GM19397 (cell line): Measurements from ENCODE around the gene NOLC1.

Source experiments
- ATAC-seq: cut with Tn5 transposase; IDR thresholded peaks from one replicate; pipeline ENCODE4 v1.9.1; 2021; ENCODE audit warnings: mild to moderate bottlenecking, moderate library complexity; ENCODE audit not compliant: unreplicated experiment

NOLC1 gene

DNA sequence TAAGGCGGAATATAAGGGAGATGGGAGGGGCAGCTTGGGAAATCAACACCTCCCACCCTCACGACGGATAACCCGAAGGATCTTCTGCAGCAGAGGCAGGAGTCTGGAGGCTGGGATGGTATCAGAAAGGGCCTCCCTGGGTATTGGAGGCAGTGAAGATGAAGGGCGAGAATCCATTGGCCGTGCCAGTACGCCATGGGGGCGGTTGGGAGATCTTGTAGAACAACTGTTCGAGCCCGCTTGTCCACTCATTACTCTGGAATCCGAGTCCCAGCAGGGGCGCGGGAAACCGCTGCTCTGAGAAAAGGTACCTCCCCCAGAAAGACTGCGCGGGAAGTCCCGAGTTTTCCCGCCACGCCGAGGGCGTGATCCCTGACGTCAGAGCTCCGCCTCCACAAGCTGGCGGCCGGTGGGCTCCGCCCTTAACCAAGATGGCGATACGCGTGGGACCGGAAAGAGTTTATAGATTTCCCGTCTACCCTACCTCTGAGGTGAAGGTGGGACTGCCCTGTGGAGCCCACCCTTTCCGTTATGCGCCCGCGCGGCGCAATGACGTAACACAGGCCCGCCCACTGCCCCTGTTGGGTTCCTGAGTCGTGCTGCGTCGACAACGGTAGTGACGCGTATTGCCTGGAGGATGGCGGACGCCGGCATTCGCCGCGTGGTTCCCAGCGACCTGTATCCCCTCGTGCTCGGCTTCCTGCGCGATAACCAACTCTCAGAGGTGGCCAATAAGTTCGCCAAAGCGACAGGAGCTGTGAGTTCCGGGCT, at the start of gene NOLC1:
Gene NOLC1, plus strand, starts transcription at position 616 of the 771 bp plus-strand sequence. Its CDS starts 22 bp downstream, at position 638.
- ATAC-seq: peak; percentile 95

DNA sequence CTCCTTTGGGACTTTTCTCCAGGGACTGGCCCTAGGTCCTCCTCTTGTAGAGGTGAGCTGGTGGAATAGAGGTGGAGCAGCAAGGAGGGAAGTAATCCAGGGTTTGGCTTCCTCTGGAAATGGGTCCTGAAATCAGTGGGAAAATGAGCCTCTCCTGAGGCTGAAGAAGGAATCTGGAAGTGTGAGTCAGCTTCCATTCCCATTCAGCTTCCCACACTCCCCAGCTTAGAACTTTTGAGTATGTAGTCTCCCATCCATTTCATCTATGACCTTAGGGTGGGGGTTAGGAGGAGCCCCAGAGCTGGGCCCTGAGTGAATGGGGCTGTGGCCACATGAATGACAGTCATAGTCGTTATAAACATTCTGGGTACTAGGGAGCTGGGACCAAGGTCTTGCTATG, 49.8 kb upstream of the NOLC1 start:
- no peak for ATAC-seq

- no peak for ATAC-seq
These were observed 45.2 kb upstream of the NOLC1 start for GRCh38 chr10:102106998-102107397.

DNA sequence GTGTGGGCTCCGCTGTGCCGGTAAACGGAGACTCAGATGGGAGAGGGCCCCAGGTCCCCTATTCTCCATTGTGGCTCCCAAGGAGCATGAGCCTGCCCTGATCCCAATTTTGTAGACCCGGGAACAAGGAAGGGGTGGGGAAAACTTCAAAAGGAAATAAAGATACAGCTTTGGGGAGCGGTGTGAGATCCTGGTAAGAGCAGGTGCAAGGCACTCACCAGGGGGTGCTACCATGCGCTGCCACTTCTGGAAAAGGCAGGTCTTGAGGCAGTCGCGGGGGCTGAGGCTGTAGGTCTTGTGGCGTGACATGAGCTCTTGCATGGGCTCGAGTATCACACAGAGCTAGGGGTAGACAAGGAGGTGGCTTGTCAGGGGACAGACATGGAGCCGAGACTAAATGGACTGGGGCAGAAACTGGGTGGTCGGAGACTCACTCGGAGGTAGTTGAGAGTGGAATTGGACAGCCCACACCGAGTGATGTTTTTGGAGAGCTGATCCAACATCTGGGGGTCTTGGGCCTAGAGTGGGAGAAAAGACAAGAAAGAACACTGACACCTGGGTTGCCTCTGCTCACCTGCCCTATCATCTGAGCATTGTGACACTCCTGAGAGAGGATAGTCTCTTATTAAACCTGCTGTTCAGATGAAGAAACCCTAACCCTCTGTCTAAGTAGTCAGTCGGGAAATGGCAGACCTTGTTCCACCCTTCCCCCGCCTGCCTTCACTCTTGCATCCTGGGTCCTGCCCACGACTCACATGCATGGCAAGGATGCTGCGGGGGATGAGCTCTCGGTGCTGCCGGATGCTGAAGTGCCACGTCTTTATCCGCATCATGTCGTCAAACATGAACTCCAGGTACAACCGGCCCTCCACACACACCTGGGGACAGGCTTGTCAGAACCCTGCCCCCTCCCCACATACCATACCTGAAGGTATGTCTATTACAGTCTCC, 42.7 kb upstream of the NOLC1 start:
- no peak for ATAC-seq

- no peak for ATAC-seq
These were observed 40.9 kb upstream of the NOLC1 start for GRCh38 chr10:102111276-102111675.

- ATAC-seq: no peak
These were observed 39.9 kb upstream of the NOLC1 start for GRCh38 chr10:102112210-102112817.

GRCh38 chr10:102113261-102113955, 38.8 kb upstream of the NOLC1 start:
- no peak for ATAC-seq

DNA sequence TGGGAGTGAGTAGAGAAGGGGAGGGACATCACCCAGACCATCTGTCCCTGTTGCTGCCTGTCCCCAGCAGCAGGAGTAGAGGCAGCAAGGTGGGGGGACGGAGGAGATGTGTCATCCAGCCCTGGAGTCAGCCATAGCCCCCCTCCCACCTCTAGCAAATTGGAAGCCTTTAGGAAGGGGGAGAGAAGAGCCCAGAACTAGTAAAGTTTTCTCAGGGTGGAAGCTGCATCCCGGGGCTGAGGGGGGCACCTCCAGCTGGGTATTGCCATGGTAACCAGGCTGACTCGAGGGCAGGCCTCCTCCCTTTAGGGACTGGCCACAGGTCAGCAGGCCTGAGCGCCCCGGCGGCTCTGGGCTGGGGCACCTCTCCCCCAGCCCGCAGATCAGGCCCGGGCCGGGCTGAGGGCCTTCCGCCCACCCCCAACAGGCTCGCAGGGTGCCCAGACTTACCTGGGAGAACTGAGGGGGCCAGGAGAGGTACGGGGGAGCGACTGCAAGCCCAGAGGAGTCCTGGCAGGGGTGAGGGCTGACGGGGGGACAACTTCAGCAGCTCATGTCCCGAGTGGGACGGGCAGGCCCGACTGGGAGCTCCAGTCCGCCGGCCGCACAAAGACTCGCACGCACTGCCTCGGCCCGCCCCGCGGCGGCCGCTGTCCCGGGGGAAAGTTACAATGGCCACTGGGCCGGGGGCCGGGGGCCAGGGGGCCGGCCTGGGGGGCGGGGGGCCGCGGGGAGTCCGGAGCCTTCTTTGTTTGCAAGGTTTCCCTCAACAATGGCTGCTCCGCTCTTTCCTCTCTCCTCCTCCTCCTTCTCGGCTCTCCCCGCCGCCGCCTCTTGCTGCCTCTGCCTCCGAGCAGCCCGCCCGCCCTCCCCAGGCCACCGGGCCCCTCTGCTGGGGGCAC, 38.0 kb upstream of the NOLC1 start:
- peak; percentile 14 for ATAC-seq

DNA sequence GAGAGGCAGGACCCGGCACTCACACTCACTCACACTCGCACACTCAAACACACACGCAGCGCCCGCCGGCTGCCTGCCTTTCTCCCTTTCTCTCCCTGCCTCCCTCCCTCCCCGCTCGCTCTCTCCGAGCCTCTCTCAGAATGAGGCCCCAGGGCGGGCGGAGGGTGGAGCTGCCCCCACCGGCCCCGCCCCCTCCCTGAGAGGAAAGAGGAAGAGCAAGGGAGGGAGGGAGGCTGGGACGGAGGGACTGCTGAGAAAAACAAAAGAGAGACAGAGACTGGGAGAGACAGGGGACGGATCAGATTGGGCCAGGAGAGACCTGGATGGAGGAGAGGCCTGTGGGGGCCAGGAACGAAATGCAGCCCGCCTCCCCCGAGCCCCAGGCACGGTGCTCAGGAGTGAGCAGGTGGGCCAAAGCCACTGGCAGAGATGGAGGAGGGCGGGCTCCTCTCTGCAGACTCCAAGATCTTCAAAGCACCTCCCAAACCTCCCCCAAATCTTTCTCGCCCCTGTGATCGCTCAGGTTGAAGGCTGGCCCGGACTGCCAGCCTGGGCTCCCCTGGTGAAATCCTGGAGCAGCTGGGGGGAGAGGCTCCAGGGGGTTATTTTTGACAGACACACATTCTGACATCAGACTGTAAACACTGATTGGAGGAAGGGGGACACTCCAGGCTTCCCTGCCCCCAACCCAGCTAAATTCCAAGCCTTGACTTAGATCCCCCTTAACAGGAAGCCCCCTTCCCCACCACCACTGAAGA, 37.1 kb upstream of the NOLC1 start:
- ATAC-seq: peak; percentile 64

GRCh38 chr10:102115775-102116174, 36.4 kb upstream of the NOLC1 start:
- no peak for ATAC-seq

DNA sequence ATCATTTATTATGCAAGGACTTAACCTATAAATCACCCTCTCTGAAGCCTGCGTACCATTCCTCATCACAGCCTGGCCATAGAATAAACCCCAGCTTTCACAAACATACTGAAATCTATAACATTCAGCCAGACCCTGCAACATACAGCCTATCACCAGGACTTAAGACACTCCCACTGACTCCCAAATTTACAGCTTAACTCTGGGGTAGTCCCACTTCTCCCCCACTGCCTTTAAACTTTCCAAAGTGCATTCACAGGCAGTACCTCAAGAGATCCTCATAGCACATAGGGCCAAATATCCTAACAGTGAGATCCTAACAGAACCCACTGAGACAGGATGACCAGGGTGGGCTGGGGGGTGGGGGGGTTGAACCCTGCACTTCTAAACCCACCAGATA, 35.5 kb upstream of the NOLC1 start:
- ATAC-seq: no peak

GRCh38 chr10:102117391-102118159, 34.6 kb upstream of the NOLC1 start:
- no peak for ATAC-seq

DNA sequence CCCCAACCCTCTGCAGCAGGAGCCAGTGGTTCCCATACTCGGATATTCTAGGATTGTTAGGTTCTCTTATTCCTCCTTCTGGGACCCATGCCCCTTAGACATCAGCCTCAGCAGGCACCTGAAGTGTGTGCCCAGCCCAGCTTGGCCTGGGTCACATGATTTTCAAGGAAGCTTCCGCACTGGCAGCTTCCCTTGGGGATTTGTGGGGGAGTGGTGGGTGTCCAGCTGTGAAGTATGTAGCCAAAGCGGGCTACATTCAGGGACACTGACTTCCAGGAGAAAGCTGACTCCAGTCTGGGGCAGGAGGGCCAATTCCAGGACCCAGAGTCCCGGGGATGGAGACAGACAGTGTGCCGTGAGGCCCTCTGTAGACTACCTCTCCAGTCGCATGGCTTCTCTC, 33.3 kb upstream of the NOLC1 start:
- ATAC-seq: no peak

DNA sequence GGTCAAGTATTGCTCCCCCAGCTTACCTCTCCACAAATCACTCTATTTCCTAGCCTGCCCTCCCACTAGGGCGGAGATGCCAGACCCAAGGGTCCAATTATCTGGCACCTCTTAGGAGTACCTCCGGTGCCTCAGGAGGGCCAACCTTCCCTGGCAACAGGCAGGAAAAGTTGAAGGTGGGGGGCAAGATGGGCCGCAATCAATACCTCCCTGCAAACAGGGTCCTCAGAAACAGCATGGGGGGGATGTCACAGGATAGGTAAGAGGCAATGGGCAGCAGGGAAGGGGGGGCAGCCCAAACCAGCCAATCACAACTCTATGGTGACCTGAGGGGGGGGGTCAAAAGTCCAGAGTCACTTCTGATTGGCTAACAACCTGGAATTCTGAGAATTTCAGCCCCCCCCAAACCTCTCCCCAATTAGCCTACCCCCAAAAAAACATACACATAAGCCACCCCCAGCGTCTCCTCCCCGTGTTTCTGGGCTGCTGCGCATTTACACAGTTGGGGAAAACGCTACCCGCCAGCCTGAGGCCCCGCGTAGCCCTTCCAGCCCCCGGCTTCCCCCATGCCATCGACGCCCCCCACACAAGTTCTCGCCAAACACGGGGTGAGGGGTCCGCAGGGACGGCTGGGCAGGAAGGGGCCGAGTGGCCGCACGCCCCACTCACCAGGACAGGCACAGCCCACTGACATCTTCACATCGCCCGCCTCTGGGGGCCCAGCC, 32.6 kb upstream of the NOLC1 start:
- no peak for ATAC-seq

DNA sequence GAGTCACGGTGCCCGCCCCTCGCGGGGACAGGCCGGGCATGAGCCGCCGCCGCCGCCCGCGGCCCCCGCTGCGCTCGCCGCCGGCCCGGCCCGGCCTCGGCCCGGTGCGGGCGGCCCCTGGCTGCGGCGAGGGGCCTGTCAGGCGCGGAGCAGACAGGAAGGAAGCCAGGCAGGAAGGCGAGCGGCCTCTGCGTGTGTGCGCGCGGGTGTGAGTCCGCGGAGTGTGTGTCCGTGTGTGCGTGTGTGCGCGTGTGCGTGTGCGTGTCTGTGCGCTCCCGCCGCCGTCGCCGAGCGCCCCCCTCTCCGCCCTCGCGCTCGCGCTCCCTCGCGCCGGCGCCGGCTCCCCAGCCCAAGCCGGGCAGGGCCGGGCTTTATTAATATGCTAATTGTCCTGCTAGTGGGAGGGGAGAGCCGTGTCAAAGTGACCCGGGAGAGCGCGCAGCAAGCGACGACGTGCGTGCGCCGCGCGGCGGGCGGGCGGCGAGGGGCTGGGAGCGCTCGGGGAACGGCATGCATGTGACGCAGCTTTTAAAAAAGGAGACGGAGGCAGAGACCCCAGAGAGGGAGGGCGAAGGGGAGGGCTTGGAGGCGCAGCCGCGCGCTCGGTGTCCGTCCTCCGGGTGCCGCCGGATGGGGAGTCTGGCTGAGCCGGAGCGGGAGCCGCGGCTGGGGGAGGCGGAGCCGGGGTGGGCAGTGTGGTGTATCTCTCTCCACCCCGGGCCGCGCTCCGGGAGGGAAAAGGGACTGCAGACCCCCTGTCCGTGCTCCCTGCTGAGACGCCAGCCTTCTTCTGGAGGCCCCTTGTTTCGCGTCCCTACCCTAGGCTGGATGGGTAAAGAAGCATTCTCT, 31.8 kb upstream of the NOLC1 start, which contains the start of gene LDB1:
Gene LDB1, minus strand, starts transcription at position 227 of the 849 bp plus-strand sequence. CDS start 258 bp downstream, outside the sequence.
- ATAC-seq: peak; percentile 64

GRCh38 chr10:102120991-102121738, 31.0 kb upstream of the NOLC1 start:
- no peak for ATAC-seq
